ENCODE results near the gene THSD7A. TPM values are rescaled to one million over a fixed set of nuclear protein-coding genes. Genes with fewer than 3 reads are reported as not detected.

The THSD7A gene
- total and polyA plus RNA-seq, 2 of the 13 experiments (the other 11 are each of a cell fraction or from before 2014, with no cell fraction given) = 0.01 to 0.07 TPM

GRCh38 chr7:11430112-11430511, 401.9 kb downstream of the THSD7A start (continued):
- no peak for TF ChIP-seq MLX (CRISPR knock-in tag; IDR thresholded peaks at IDR 0.05)
- no peak for TF ChIP-seq FOXA1 (IDR thresholded peaks at IDR 0.05)
- TF ChIP-seq FOXA1 (CRISPR knock-in tag; IDR thresholded peaks at IDR 0.05) = no peak
- no peak for TF ChIP-seq ZNF879 (CRISPR knock-in tag; IDR thresholded peaks at IDR 0.05)
- TF ChIP-seq ZNF205 (CRISPR knock-in tag; IDR thresholded peaks at IDR 0.05) = no peak
- no peak for TF ChIP-seq TFDP2 (CRISPR knock-in tag; IDR thresholded peaks at IDR 0.05)
- TF ChIP-seq TRAFD1 (CRISPR knock-in tag; IDR thresholded peaks at IDR 0.05; ENCODE audit: borderline replicate concordance) = no peak

GRCh38 chr7:11428877-11429581, 403.0 kb downstream of the THSD7A start:
- Histone ChIP-seq H3K4me1 (ENCODE audit: insufficient read depth, low read length) (no peaks in the 10 kb centered on the region), H3K9me3 (ENCODE audit: low read length) (no peaks in the 10 kb centered on the region), H2AFZ (ENCODE audit: low read length) (no peak overlapping the region), H3K4me2 (ENCODE audit: low read depth, low read length) (no peak overlapping the region), H3K27ac (ENCODE audit: extremely low read length, insufficient read depth, low read length) (no peak overlapping the region), H3K4me3 (replicated peaks in 1 of 3; ENCODE audit: insufficient read depth in 1 of 3, low read depth in 2 of 3, low read length in 3 of 3) (no peak overlapping the region), H3K9ac (ENCODE audit: insufficient read depth, low read depth, low read length) (no peak overlapping the region), H4K20me1 (ENCODE audit: insufficient read depth, low read length) (no peaks in the 10 kb centered on the region), H3K27me3 (ENCODE audit: control insufficient read depth in 1 of 2, insufficient read depth in 2 of 2, low read length in 2 of 2) (no peaks in the 10 kb centered on the region), H3K36me3 (replicated peaks in 1 of 2; ENCODE audit: control insufficient read depth in 1 of 2, insufficient read depth in 2 of 2, low read length in 2 of 2) (no peaks in the 10 kb centered on the region), H3K79me2 (ENCODE audit: insufficient read depth, low read length) (no peaks in the 10 kb centered on the region)
- intact Hi-C loops (cut with micrococcal nuclease; ENCODE audit: unreplicated experiment) (loop anchor here (10.0 kb wide), 1 partner anchor 636 kb away; no protein-coding TSS in a partner anchor), in situ Hi-C loops (cut with HindIII; ENCODE audit: extremely low pct_ligation_motif_present, low pct_unique_long_range_greater_than_20kb) (loop anchor here (25.0 kb wide), 1 partner anchor 1058 kb away; no protein-coding TSS in a partner anchor)
- no TSS peak for BruUV-seq (replicated peaks)
- ChIA-PET POLR2A (no interaction called here), CTCF (ENCODE audit: low intra/inter-chr PET ratio, low total read pairs) (no interaction called here)
- FAIRE-seq (no peak), ATAC-seq (no peak), DNase-seq (ENCODE audit: low spot score) (no peak)
- WGBS (ENCODE audit: low lambda C conversion rate) = 59% methylated on average over 6 of the region's 6 CpGs
- no peak for TF ChIP-seq SKIL (CRISPR knock-in tag; IDR thresholded peaks at IDR 0.05; ENCODE audit: borderline replicate concordance)
- TF ChIP-seq GRHL1 (CRISPR knock-in tag; conservative IDR thresholded peaks at IDR 0.05) = no peak
- no peak for TF ChIP-seq ZNF670 (CRISPR knock-in tag; IDR thresholded peaks at IDR 0.05; ENCODE audit: borderline replicate concordance)
- no peak for TF ChIP-seq ZNF275 (CRISPR knock-in tag; IDR thresholded peaks at IDR 0.05; ENCODE audit: borderline replicate concordance)
- TF ChIP-seq ZNF720 (CRISPR knock-in tag; IDR thresholded peaks at IDR 0.05) = no peak
- no peak for TF ChIP-seq MTF2 (CRISPR knock-in tag; IDR thresholded peaks at IDR 0.05; ENCODE audit: borderline replicate concordance)
- TF ChIP-seq ZBTB21 (CRISPR knock-in tag; IDR thresholded peaks at IDR 0.05) = no peak
